GM19035 (cell line): ENCODE measurements around the gene CTCFL.

Experiments
- ATAC-seq: cut with Tn5 transposase; IDR thresholded peaks from one replicate; pipeline ENCODE4 v1.9.1; 2021; ENCODE audit not compliant: unreplicated experiment

The CTCFL gene

DNA sequence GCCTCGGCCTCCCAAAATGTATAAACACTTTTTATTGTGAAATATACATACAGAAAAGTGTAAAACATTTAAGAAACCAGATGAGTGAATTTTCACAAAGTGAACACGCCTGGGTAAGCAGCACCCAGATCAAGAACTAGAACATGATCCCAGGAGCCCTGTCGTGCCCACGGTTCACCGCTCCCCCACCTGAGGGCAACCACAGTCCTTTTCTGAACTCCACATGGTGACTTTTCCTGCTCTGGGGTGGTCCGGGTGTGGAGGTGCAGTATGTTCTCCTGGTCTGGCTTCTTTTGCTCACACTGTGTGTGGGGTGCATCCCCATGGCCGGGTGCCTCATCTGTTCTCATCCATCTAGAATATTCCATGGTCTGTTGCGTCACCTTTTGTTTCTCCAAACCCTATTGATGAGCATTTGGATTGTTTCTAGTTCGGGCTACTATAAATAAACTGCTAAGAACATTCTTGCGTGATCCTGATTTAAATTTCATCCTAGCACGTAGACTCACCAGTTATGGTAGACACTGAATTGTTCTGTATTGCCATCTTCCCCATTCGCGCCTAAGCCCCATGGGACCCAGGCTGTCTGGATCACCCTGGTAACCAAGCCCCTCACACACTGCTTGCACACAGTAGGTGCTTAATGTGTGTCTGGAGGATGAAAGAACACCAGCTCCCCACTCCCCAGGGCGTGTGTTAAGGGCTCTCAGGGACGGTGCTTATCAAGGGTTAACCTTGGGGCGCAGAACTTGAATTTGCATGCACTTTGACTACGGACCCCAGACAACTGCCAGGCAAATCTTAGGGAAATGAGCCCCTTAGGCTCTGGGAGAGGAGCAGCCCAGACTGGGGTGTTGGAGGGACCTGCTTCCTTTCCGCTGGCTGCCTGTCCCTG is 56.2 kb downstream of the CTCFL start:
- ATAC-seq, result no peak

DNA sequence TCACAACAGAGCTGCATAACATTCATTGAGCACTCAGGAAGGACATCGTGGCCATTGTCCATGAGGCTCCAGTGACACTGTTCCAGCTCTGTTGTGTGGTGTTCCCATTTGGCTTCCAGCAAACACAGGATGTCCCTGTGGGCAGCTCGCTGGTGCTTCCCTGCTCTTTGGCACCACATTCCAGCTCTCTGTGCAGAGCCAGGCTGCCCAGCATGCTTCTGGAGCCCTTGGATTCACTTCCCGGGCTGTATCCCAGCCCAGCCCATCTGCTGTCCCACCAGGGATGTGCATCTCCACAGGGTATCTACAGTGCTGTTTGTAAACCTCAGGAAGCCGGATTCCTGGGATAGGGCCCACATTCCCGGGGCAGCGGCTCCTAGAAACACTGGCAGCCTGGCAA is 57.2 kb downstream of the CTCFL start:
- no peak for ATAC-seq

DNA sequence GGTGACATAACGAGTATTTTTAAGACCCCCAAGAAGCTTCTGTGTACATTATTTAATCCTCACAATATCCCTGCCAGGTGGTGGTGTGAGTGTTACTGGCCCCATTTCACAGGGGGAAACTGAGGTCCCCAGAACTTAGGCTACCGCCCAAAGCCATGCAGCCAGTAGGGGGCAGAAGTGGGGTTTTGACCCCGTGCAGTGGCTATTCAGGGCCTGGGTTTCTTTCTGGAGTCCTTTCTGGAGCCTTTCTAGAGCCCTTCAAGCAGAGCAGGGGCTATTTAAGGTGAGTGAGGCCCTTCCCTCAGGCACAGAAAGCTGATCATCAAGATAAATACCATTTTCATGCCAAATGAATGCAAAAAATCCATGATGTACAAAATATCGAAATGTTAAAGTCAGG is 59.0 kb downstream of the CTCFL start:
- no peak for ATAC-seq

DNA sequence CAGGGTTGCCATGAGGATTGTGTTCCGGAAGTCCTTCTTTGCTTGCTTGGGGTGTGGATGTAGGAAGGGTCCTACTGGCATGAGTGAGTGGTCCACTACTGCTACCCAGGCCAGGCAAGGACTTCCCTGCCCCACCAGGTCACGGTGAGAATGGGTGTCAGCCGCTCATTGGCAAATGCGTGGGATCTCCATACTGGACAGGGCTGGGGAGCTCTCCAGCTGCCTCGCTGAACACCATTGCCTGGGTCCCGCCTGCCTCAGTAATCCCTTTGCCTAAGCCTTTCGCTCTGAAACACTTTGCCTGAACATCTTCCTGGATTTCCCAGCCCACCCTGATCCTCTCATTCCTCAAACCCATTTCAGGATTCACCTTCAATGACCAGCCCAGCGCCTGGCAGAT is 59.5 kb downstream of the CTCFL start:
- ATAC-seq, result no peak

DNA sequence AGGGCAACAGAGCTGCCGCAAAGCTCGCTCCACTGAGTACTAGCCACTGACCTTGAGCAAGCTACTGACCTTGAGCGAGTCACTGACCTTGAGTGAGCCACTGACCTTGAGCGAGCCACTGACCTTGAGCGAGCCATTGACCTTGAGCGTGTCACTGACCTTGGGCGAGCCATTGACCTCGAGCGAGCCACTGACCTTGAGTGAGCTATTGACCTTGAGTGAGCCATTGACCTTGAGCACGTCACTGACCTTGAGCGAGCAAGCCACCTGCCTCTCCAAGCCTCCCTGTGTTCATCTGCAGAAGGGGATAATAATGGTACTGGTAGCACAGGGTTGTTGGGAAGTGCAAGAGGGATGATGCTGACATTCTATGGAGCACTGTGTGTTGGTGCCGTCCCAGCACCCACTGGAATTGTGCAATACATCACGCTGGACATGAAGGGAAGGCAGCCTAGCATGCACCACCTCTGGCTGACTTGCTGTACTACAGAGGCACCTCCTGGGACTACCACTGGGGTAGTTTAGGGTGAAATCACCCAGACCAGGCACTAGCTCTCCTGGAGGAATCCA is 60.2 kb downstream of the CTCFL start:
- no peak for ATAC-seq

DNA sequence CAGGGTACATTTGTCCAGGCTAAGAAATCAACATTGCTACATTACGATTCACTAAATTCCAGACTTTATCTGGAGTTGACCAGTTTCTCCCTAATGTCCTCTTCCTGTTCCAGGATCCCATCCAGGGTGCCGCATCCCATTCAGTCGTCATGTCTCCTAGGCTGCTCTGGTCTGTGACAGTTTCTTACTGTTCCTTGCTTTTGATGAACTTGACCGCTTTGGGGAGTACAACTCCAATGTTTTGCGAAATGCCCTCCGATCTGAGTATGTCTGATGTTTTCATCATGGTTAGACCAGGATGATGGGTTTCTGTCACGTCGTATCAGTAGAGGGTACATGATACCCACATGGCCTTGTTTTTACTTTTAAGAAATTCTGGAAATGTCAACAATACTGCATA is 62.2 kb downstream of the CTCFL start:
- no peak for ATAC-seq

DNA sequence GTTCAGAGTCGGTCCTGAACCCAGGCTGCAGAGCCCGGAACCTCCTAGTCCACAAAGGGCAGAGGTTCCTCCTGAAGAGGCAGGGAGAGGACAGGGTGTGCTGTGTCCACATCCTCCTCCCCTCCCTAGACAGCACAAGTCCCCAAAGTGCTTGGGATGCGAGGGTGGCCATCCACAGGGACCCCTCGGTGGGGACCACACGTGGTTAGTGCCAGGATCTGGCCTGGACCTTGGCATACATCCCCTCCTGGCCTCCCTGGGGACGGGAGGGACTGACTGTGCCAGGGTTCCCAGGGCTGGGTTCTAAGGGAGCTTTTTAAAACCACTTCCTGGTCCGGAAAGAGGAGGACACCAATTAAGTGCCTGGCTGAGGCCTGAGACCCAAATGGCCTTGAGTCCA is 63.2 kb downstream of the CTCFL start:
- no peak for ATAC-seq

DNA sequence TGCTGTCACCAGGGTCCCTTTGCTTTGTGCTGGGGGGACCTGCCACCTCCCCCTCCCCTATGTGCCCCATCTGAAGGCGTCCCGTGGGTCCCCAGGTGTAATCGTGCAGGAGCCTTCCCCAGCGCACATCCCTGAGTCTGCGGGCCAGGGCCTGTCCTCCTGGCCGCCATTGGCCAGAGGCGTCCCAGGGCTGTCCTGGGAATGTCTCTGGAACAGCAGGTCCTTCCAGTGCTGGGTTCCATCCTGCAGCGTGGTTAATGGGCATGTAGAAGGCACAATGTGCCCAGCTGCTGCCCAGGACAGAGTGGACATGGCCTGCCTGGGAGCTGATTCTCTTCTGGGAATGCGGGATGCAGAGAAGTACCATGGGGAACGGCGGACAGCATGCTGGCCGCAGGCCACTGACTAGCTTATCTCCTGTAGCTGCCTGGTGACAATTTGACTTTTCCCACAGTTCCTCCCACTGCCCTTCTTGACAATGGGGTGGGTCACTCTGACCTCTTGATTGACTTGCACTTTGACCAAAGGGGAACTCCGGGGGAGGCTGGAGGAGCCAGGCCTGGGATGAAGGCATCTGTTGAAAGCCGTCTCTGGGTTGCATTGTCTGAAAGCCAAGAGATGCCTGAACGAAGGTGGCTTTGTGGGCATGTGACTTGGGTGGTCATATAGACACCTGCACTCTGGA is 64.0 kb downstream of the CTCFL start:
- no peak for ATAC-seq

DNA sequence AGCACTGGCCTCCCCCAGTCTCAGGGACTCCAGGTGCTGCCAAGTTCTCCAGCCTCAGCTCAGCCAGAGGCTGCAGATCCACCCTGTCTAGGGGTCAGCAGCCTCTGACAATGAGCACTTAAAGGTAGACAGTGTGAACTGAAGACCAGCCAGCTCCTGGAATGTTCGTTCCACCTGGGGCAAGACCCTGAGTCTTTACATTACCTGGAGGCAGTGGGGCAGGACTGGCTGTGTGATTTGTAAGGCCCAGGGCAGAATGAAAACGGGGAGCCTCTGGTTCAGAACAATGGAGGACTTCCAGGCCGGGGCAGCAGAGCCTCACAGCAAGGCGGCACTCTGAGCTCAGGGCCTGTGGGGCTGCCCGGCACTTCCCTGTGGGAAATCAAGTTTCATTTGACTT is 65.0 kb downstream of the CTCFL start:
- ATAC-seq, result no peak

DNA sequence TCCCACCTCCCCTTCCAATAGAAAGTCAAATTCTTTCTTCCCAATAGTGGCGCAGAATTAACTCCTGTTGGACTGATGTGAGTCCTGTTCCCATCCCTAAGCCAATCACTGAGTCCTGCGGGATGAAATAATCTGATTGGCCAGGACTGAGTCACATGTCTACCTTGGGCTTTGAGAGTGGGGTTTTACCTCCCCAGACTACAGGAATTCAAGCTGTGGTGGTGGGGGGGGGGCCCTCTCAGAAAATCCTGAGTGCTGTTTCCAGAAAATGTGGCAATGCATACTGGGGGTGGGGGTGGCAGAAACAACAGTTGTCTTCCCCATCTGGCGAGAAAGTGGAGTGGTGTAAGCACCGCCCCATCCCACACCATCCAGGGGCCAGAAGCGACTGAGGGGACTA is 65.7 kb downstream of the CTCFL start:
- no peak for ATAC-seq

DNA sequence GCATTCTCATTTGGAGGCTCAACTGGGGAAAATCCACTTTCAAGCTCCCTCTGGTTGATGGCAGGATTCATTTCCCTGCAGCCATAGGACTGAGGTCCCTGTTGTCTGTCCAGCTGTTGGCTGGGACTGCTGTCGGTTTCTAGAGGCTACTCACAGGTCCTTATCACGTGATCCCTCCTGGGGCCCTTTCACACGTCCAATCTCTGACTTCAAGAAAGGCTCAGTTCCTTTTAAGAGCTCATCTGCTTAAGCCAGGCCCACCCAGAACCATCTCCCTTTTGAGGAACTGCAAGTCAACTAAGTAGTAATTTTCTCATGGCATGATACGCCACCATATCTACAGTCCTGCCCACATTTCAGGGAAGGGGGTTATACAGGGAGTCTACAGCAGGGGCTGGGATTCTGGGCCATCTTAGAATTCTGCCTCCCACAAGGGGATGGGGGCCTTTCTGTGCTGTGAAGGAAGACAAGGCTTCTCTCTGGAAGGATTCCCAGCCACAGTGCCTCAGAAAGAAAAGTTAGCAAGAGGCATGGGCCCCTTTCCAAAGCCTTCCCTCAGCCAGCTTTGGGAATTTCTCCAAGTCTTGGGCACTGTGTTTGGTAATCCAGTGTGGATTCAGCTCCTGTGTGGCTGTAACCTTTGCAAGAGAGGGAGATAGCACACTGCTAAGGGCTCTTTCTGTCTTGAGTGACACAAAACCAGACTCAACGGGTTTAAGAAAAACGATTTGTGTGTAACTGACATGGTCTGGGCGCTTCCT is 66.4 kb downstream of the CTCFL start:
- ATAC-seq, result no peak

DNA sequence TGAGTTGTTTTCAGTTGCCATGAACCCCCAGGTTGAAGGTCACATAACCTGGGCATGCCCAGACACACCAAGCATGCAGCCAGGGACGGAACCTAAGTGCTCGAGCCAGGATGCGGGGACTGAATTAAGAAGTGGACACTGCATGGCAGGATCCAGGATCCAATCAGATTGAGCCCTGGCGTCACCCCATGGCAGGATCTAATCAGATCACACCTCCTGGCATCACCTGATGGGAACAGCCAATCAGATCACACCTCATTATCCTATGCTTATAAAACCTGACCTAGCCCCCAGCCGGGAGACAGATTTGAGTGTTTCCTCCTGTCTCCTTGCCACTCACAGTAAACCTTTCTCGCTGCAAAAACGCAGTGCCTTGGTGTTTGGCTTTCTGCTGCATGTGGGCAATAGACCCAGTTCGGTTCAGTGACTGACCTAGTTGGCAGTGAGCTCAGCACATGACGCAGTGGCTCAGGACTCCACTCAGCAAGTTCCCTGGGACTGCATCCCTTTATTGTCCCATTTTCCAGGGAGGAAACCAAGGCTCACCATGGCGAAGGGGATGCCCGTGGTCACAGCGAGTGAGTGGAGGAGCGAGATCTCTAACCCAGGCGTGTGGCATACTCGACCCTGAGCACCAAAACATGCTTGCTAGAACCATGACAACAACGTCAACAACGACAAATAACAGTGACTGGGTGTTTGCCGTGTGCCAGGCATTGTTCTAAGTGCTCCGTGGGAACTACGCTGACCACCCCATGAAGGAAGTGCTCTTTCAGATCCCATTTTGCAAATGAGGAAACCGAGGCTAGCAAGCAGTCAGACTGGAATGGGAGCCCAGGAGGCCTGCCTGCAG is 67.5 kb downstream of the CTCFL start:
- no peak for ATAC-seq

DNA sequence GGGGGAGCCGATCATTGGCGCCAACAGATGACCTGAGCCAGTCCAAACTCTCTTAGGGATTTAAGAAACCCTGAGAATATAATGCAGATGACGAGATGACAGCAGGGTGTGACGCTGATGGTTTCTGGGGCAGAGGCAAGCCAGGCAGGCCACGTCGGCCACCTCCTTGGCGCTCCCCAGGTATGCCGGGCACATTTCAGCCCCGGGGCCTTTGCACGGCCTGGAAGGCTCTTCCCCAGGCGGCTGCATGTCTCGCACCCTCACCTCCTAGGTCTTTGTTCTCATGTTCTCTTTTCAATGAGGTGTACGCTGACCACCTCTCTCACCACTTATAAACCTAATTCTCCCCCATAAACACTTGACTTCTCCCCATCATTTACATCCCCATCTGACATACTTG is 68.8 kb downstream of the CTCFL start:
- ATAC-seq, result no peak

DNA sequence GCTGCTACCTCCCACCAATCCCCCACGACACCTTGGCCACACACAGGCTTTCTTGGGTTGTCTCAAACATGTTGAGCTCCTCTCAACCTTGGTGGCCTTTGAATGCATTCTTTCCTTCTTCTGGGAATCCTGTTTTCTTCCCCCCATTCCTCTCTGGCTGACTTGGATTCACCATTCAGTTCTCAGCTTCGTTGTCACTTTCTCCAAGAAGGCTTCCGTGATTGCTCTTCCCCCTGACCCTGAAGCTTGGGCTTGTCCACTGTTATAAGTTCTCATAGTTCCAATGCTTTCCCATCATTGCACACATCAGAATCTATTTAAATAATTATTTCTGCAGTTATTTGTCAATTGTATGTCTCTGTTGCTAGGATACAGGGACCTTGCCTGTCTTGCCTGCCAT is 69.6 kb downstream of the CTCFL start:
- ATAC-seq, result no peak

DNA sequence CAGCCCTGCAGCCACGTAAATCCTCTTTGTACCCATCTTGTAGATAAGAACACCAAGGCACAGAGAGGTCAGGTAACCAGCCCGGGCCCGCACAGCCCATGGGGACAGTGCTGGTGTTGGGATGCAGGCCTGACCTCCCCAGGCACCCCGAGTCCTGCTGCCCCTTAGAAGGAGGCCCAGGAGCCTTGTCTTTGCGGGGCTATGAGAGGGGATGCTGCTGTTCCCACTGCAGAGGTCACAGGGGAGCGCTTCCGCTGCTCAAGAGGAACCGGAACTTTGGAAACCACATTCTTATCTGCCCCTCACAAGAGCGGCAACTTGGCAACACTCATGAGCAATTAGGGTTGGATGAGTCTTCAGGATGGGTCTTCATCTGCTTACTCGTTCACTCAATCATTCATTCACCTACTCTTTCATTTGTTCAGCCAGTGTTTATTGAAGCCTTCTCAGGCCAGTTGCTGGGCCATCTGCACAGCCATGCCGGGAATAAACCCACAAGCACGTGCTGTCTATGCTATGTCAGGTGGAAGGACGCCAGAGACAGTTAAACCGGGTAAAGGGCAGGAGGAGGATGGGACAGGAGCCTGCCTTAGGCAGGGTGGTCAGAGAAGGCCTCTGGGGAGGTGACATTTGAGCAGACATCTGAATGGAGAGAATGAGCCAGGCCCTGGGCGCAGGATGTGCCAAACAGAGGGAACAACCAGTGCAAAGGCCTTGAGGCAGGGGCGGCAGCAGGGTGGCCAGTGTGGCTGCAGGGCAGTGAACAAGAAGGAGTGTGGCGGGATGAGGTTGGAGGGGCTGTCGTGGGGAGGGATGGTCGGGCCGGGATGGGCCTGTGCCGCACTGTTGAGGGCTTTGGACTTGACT is 72.9 kb downstream of the CTCFL start:
- no peak for ATAC-seq

DNA sequence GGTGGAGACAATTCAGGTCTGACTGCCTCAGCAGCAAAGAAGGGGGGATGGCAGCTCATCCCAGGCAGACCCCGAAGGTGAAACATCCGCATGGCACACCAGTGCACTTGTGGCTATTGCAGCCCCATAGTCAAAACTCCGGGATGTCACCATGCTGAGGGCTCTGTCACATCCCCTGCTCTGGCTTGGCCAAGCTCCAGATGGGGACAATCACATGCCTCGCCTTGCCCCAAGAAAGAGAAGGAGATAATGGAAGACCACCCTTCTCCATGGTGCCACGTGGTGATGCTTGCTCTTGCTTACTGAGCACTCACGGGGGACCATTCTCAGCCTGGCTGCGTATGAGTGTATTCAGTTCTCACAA is 73.5 kb downstream of the CTCFL start:
- no peak for ATAC-seq

DNA sequence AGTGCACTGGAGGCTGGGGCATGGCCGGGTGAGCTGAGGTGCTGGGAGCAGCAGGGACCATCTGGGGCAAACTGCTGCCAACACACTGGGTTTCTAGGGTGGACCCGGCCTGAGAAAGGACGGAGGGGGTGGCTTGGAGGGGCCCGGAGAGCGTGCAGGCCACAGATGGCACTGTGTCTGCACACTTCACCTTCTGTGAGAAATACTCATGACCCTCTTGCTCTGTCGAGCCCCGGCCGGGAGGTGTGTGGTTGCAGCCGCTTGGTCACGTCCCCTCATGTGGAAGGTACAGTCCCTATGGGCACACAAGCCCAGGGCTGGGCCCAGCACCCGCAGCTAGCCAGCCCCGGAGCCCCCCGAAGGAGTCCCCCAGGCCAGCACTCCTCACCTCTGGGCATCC is 74.0 kb downstream of the CTCFL start:
- no peak for ATAC-seq

DNA sequence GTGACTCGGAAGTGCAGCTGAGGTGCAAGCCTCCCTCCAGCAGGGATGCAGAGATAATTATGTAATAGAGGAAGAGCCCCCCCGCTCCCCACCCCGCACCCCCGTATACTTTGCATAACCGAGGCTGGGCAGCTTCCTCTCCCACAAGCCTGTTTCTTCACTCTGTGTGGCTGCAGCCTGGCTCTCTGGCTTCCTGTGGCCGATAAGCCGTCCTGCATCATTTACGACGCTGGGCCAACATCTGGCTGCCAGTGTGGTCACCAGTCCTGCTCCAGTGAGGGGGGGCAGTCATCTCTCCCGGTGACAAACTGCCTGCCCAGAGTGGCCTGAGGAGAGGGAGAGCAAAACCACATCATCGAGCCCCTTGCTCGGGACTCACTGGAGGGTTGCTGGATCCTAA is 74.5 kb downstream of the CTCFL start:
- peak; percentile 88 for ATAC-seq
